Activated CD4-positive, alpha-beta T cell treated with anti-CD3 and anti-CD28 coated beads, Interleukin-2, amount 10 ng/mL, durations not matched to agents 24 days and 14 days (primary cell): ENCODE data around the gene EPB41. TPM values are rescaled to one million over a fixed set of nuclear protein-coding genes. Genes with fewer than 3 reads are reported as not detected.
"Not testable (repeated sequence)": the region's sequence is repeated elsewhere in the genome, so short reads cannot be mapped to it uniquely, and the experiment has no call there.

Source experiments
- DNase-seq: peaks from one replicate; pipeline ENCODE4 v3.0.0; 2022
- H3K27ac Mint-ChIP-seq: one replicate; pipeline ENCODE4 v1.8.0; 2022; ENCODE audit warnings: mild to moderate bottlenecking, mixed read lengths
- H3K27me3 Mint-ChIP-seq: one replicate; pipeline ENCODE4 v1.8.0; 2022; ENCODE audit warnings: mixed read lengths
- H3K36me3 Mint-ChIP-seq: one replicate; pipeline ENCODE4 v1.8.0; 2022; ENCODE audit warnings: low read depth, mild to moderate bottlenecking, mixed read lengths
- H3K4me1 Mint-ChIP-seq: one replicate; pipeline ENCODE4 v1.8.0; 2021; ENCODE audit warnings: mixed read lengths
- H3K4me3 Mint-ChIP-seq: one replicate; pipeline ENCODE4 v1.8.0; 2022; ENCODE audit warnings: mild to moderate bottlenecking, moderate library complexity, mixed read lengths
- H3K9me3 Mint-ChIP-seq: one replicate; pipeline ENCODE4 v1.8.0; 2021; ENCODE audit warnings: mixed read lengths
- intact Hi-C: fragments of 100-400 bp; cut with micrococcal nuclease; formaldehyde crosslinking; loops from one replicate; pipeline ENCODE4 v1.15.1; 2023
- total RNA-seq: library from RNA; stranded (reverse); gene quantifications from 2 replicates; pipeline ENCODE4 v1.2.3, GENCODE V29; 2022

Gene EPB41
- total RNA-seq, 1 donor from 2014 or later = 79.7 TPM

- Mint-ChIP-seq H3K4me3 (no peak overlapping the region), H3K27ac (no peak overlapping the region), H3K27me3 (no peaks in the 10 kb centered on the region), H3K4me1 (no peaks in the 10 kb centered on the region), H3K36me3 (peaks cover 30% of the 10 kb centered on the region), H3K9me3 (no peaks in the 10 kb centered on the region)
- intact Hi-C loops = loop anchor here (1.0 to 2.0 kb wide), 2 partner anchors 152 to 169 kb away; no protein-coding TSS in a partner anchor
- peak; percentile 60 for DNase-seq
Observed at GRCh38 chr1:29033829-29034466, 119.6 kb downstream of the EPB41 start.

- Mint-ChIP-seq H3K4me3 (no peak overlapping the region), H3K36me3 (peaks cover 31% of the 10 kb centered on the region), H3K27me3 (no peaks in the 10 kb centered on the region), H3K27ac (no peak overlapping the region), H3K9me3 (no peaks in the 10 kb centered on the region), H3K4me1 (peaks cover 2% of the 10 kb centered on the region)
- no peak for DNase-seq
- intact Hi-C loops = no loop called here
Observed at GRCh38 chr1:29043274-29043965, 129.1 kb downstream of the EPB41 start.

DNA sequence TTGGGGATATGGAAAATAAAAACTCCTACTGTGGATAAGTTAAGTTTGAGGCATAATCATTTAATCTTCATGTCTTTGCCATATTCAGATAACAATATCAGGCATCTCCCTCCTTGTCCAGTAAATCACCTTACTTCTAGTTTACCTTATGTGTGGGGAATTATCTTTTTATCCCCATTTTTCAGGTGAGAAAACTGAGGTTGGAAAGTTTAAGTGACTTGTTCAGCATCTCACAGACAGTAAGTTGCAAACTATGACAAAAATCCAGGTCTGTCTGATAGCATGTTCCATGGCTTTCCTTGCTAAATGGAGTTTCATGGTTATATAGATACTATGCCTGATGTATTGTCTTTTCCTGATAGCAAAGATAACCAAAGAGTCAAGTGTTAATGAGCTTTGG lies 129.6 kb downstream of the EPB41 start:
- Mint-ChIP-seq H3K27me3 (no peaks in the 10 kb centered on the region), H3K36me3 (peaks cover 32% of the 10 kb centered on the region), H3K4me1 (peaks cover 2% of the 10 kb centered on the region), H3K9me3 (no peaks in the 10 kb centered on the region), H3K4me3 (no peak overlapping the region), H3K27ac (no peak overlapping the region)
- DNase-seq = no peak
- intact Hi-C loops = no loop called here

- H3K27me3 Mint-ChIP-seq, DNase-seq, H3K4me1 Mint-ChIP-seq, H3K4me3 Mint-ChIP-seq, intact Hi-C loops, H3K9me3 Mint-ChIP-seq, H3K27ac Mint-ChIP-seq: not testable (repeated sequence)
- H3K36me3 Mint-ChIP-seq = peaks cover 27% of the 10 kb centered on the region
Observed at GRCh38 chr1:29045663-29046062, 131.3 kb downstream of the EPB41 start.

GRCh38 chr1:29047142-29047541 lies 132.8 kb downstream of the EPB41 start:
- peaks cover 20% of the 10 kb centered on the region for H3K36me3 Mint-ChIP-seq
- no peaks in the 10 kb centered on the region for H3K4me1 Mint-ChIP-seq
- no peak for DNase-seq
- no peaks in the 10 kb centered on the region for H3K9me3 Mint-ChIP-seq
- intact Hi-C loops = no loop called here
- H3K27ac Mint-ChIP-seq = no peak overlapping the region
- H3K27me3 Mint-ChIP-seq = no peaks in the 10 kb centered on the region
- H3K4me3 Mint-ChIP-seq = no peak overlapping the region

DNA sequence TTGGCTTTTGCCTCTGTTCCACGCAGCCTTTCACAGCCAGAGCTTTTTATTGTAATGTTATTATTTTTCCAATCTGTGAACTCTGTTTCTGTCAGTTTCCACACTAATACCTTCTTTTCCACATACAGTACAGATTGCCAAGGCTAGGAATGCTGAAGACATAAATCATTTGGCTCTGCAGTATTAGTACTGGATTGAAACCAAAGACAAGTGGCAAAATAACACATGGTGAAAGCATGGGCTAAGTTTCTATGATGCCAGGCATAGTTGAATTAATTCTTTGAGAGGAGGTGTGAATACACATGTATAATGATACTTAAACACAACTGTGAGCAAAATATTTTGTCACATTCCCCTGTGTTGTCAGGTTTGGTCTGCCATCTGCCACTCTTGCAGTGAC lies 135.8 kb downstream of the EPB41 start:
- H3K36me3 Mint-ChIP-seq = peaks cover 20% of the 10 kb centered on the region
- intact Hi-C loops = no loop called here
- H3K27ac Mint-ChIP-seq = no peak overlapping the region
- no peaks in the 10 kb centered on the region for H3K9me3 Mint-ChIP-seq
- no peaks in the 10 kb centered on the region for H3K27me3 Mint-ChIP-seq
- no peaks in the 10 kb centered on the region for H3K4me1 Mint-ChIP-seq
- H3K4me3 Mint-ChIP-seq = no peak overlapping the region
- DNase-seq = no peak

DNA sequence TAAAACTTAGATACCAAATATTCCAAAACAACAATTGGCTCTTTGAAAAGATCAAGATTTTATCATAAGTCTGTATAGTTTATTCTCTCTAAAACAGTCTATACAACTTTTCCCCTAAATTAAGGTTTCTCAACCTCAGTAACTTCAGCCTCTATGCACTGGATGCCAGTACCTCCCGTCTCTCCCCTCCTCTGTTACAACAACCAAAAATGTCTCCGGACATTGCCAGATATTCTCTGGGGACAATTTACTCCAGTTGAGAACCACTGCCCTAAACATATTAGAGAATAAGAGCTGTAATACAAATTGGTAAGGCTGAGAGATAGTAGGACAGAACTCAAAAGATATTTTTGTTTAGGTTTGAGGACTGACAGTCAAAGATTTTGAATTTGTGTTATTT lies 137.7 kb downstream of the EPB41 start:
- Mint-ChIP-seq H3K4me1 (no peaks in the 10 kb centered on the region), H3K27me3 (no peaks in the 10 kb centered on the region), H3K36me3 (peaks cover 20% of the 10 kb centered on the region), H3K9me3 (no peaks in the 10 kb centered on the region), H3K4me3 (no peak overlapping the region), H3K27ac (no peak overlapping the region)
- DNase-seq = no peak
- intact Hi-C loops = no loop called here

- no peak overlapping the region for H3K27ac Mint-ChIP-seq
- intact Hi-C loops = no loop called here
- peaks cover 22% of the 10 kb centered on the region for H3K36me3 Mint-ChIP-seq
- H3K9me3 Mint-ChIP-seq = no peaks in the 10 kb centered on the region
- no peak overlapping the region for H3K4me3 Mint-ChIP-seq
- peaks cover 3% of the 10 kb centered on the region for H3K4me1 Mint-ChIP-seq
- no peaks in the 10 kb centered on the region for H3K27me3 Mint-ChIP-seq
- DNase-seq = no peak
Observed at GRCh38 chr1:29052941-29053340, 138.6 kb downstream of the EPB41 start.

GRCh38 chr1:29055160-29055559 lies 140.8 kb downstream of the EPB41 start:
- Mint-ChIP-seq H3K36me3 (peaks cover 23% of the 10 kb centered on the region), H3K27ac (no peak overlapping the region), H3K27me3 (no peaks in the 10 kb centered on the region), H3K9me3 (no peaks in the 10 kb centered on the region), H3K4me3 (no peak overlapping the region), H3K4me1 (peaks cover 6% of the 10 kb centered on the region)
- DNase-seq = no peak
- intact Hi-C loops = no loop called here

GRCh38 chr1:29056256-29056655 lies 141.9 kb downstream of the EPB41 start:
- DNase-seq = no peak
- no peak overlapping the region for H3K4me3 Mint-ChIP-seq

DNA sequence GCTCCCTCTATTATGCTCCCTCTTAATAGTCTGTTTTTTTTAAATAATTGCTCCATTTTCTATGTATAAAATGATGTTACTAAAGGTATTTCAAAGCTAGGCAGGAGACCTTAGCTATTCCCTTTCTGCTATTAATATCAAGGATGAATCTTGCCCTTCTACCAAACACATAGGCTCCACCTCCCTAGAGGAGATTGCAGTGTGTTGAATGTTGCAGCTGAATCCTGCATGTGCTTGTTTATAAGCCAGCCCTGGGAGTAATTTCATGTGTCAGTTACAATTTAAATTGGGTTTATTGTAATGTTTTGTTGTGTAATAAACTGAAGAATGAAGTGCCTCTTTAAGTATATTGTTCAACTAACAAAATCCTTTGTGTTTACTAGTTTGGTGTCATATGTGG lies 143.3 kb downstream of the EPB41 start:
- Mint-ChIP-seq H3K4me3 (no peak overlapping the region), H3K27me3 (no peaks in the 10 kb centered on the region), H3K4me1 (peaks cover 19% of the 10 kb centered on the region), H3K9me3 (no peaks in the 10 kb centered on the region), H3K36me3 (peaks cover 26% of the 10 kb centered on the region), H3K27ac (peak overlapping the region; percentile 10)
- no peak for DNase-seq
- intact Hi-C loops = no loop called here

More at GRCh38 chr1:29056256-29056655, 141.9 kb downstream of the EPB41 start:
- Mint-ChIP-seq H3K27me3 (no peaks in the 10 kb centered on the region), H3K36me3 (peaks cover 26% of the 10 kb centered on the region), H3K4me1 (peaks cover 9% of the 10 kb centered on the region), H3K9me3 (no peaks in the 10 kb centered on the region), H3K27ac (no peak overlapping the region)
- intact Hi-C loops = no loop called here

DNA sequence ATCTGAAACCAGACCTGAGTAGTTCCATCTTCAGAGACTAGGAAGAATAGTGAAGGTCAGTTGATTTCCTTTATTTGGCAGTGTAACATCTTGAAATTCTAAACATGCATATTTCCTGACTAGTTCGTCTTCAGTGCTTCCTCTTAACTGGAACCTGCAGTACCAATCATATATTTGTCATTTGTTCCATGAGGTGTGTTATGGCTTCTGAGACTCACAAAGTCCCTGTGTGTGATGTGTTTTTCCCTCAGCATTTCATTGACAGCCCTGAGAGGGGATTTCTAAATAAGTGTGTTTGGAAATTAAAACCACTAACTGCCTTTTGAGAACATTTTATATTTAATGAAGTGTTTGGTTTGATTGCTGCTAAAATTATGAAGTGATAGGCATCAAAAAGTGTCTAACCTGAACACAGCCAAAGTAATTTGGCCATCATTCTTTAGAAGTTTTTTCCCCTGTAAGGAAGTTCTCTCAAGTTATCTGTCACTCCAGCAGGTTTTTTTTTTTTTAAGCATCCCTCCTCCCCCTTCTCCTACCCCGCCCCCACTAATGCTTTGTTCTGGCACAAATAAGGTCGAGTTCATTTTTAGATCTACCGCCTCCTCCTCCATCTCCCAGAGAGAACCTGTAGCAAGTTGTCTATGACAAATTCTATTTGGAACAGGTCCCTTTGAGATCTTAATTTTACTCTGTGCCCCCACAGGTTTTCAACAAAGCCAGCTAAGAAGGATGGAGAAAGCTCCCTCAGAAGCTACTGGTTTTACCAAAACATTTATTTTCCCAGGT lies 148.0 kb downstream of the EPB41 start:
- intact Hi-C loops = loop anchor here (1.0 to 10.0 kb wide), 3 partner anchors 20 to 120 kb away; partner anchors contain the start of genes SRSF4 and TMEM200B
- H3K4me3 Mint-ChIP-seq = peak overlapping the region; percentile 74

GRCh38 chr1:29064064-29064463 lies 149.7 kb downstream of the EPB41 start:
- no peak overlapping the region for H3K27ac Mint-ChIP-seq
- no peak overlapping the region for H3K4me3 Mint-ChIP-seq
- intact Hi-C loops = loop anchor here (5.0 to 10.0 kb wide), 2 partner anchors 61 to 118 kb away; partner anchors contain the start of genes SRSF4 and TMEM200B
- peaks cover 19% of the 10 kb centered on the region for H3K4me1 Mint-ChIP-seq
- peaks cover 22% of the 10 kb centered on the region for H3K36me3 Mint-ChIP-seq
- H3K9me3 Mint-ChIP-seq = no peaks in the 10 kb centered on the region
- DNase-seq = no peak
- H3K27me3 Mint-ChIP-seq = no peaks in the 10 kb centered on the region

More for the DNA sequence above, 148.0 kb downstream of the EPB41 start:
- DNase-seq = no peak
- no peaks in the 10 kb centered on the region for H3K9me3 Mint-ChIP-seq
- H3K4me1 Mint-ChIP-seq = peaks cover 25% of the 10 kb centered on the region
- peaks cover 20% of the 10 kb centered on the region for H3K36me3 Mint-ChIP-seq
- H3K27ac Mint-ChIP-seq = peak overlapping the region; percentile 91
- no peaks in the 10 kb centered on the region for H3K27me3 Mint-ChIP-seq

GRCh38 chr1:29077155-29077554 lies 162.8 kb downstream of the EPB41 start:
- Mint-ChIP-seq H3K4me3 (no peak overlapping the region), H3K27me3 (no peaks in the 10 kb centered on the region), H3K27ac (no peak overlapping the region), H3K9me3 (no peaks in the 10 kb centered on the region), H3K4me1 (peaks cover 5% of the 10 kb centered on the region), H3K36me3 (peaks cover 11% of the 10 kb centered on the region)
- no peak for DNase-seq
- intact Hi-C loops = no loop called here
